ENCODE data around the gene BECN2. TPM values are rescaled to one million over a fixed set of nuclear protein-coding genes. Genes with fewer than 3 reads are reported as not detected.

Gene BECN2
- total and polyA plus RNA-seq, 2 of the 13 experiments (the other 11 are each of a cell fraction or from before 2014, with no cell fraction given): not detected

- Histone ChIP-seq H3K4me2 (ENCODE audit: low read depth, low read length) (no peak overlapping the region), H3K9me3 (ENCODE audit: low read length) (no peaks in the 10 kb centered on the region), H2AFZ (ENCODE audit: low read length) (no peak overlapping the region), H3K9ac (ENCODE audit: insufficient read depth, low read depth, low read length) (no peak overlapping the region), H3K4me1 (ENCODE audit: insufficient read depth, low read length) (no peaks in the 10 kb centered on the region), H3K36me3 (replicated peaks in 1 of 2; ENCODE audit: control insufficient read depth in 1 of 2, insufficient read depth in 2 of 2, low read length in 2 of 2) (no peaks in the 10 kb centered on the region), H3K27ac (ENCODE audit: extremely low read length, insufficient read depth, low read length) (no peak overlapping the region), H3K4me3 (replicated peaks in 1 of 3; ENCODE audit: insufficient read depth in 1 of 3, low read depth in 2 of 3, low read length in 3 of 3) (no peak overlapping the region), H3K79me2 (ENCODE audit: insufficient read depth, low read length) (no peaks in the 10 kb centered on the region), H4K20me1 (ENCODE audit: insufficient read depth, low read length) (no peaks in the 10 kb centered on the region), H3K27me3 (ENCODE audit: control insufficient read depth in 1 of 2, insufficient read depth in 2 of 2, low read length in 2 of 2) (no peaks in the 10 kb centered on the region)
- in situ Hi-C loops (cut with HindIII; ENCODE audit: extremely low pct_ligation_motif_present, low pct_unique_long_range_greater_than_20kb) (no loop called here), intact Hi-C loops (cut with micrococcal nuclease; ENCODE audit: unreplicated experiment) (no loop called here)
- TF ChIP-seq ZNF879 (CRISPR knock-in tag; IDR thresholded peaks at IDR 0.05) (no peak), HOXD1 (CRISPR knock-in tag; IDR thresholded peaks at IDR 0.05) (no peak), ZNF12 (CRISPR knock-in tag; IDR thresholded peaks at IDR 0.05) (no peak), SUZ12 (IDR thresholded peaks at IDR 0.05; ENCODE audit: low read depth, low read length) (no peak), HDAC2 (CRISPR knock-in tag; IDR thresholded peaks at IDR 0.05) (no peak), ZNF816 (CRISPR knock-in tag; IDR thresholded peaks at IDR 0.05; ENCODE audit: borderline replicate concordance) (no peak), ZNF724P (CRISPR knock-in tag; IDR thresholded peaks at IDR 0.05; ENCODE audit: borderline replicate concordance) (no peak), XRCC5 (optimal IDR thresholded peaks at IDR 0.05; ENCODE audit: low read length) (no peak), TAF1 (CRISPR knock-in tag; IDR thresholded peaks at IDR 0.05) (no peak), MEF2D (CRISPR knock-in tag; IDR thresholded peaks at IDR 0.05) (no peak), MTF1 (CRISPR knock-in tag; IDR thresholded peaks at IDR 0.05) (no peak), ZNF558 (CRISPR knock-in tag; IDR thresholded peaks at IDR 0.05; ENCODE audit: borderline replicate concordance) (no peak), SOX5 (CRISPR knock-in tag; IDR thresholded peaks at IDR 0.05; ENCODE audit: borderline replicate concordance) (no peak), ZBTB7B (CRISPR knock-in tag; IDR thresholded peaks at IDR 0.05) (no peak)
- ATAC-seq: no peak
- no peak for FAIRE-seq
- no TSS peak for BruUV-seq (replicated peaks)
- DNase-seq (ENCODE audit: low spot score): no peak
- WGBS (ENCODE audit: low lambda C conversion rate): 15% methylated on average over 2 of the region's 2 CpGs
- CTCF ChIA-PET (ENCODE audit: low intra/inter-chr PET ratio, low total read pairs): no interaction called here
- POLR2A ChIA-PET: no interaction called here
Measured at GRCh38 chr1:241962153-241962552, 4.6 kb downstream of the BECN2 start.

All from HepG2 (cell line).